Activated CD4-positive, alpha-beta T cell treated with anti-CD3 and anti-CD28 coated beads, Interleukin-2, amount 50 U/mL, for 48 hours (primary cell): ENCODE results near the gene DDX41.
"Not testable (repeated sequence)": the region's sequence is repeated elsewhere in the genome, so short reads cannot be mapped to it uniquely, and the experiment has no call there.

Source experiments
- DNase-seq, 2 experiments: peaks; one replicate each; pipeline ENCODE4 v3.0.0-alpha.2; 2020

DDX41 gene

DNA sequence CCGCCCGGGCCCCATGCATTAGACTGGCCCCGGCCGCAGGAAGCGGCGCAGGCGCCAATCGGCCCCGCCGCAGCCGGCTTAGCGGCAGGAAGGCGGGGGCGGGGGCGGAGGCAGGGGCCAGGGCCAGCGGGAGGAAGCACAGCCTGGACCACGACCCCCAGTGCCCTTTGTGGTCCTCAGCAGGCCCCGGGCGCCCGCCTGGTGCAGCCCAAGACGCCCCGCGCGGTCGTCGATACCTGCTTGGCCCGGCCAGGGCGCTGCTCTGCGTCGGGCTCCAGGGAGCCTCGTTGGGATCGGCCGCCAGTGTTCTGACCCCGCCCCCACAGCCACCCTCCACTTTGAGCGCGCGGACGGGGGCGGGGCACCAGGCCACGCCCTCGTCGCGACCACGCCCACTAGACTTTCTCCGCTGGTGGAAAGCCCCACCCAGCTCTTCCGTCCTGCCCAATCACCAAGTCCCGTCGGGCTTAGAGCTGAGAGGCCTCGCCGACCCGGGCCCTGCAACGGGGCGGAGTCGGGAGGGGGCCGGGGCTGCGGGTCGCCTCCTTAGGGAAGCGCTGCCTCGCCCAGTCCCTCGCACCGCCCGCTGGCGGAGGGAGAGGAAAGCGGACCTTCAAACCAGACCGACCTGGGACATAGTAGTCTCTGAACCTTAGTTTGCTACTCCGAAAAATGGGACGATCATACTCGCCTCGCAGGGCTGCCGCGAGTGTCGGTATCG lies 19.3 kb downstream of the DDX41 start, which contains the start of gene PDLIM7:
Gene PDLIM7, minus strand, starts transcription at position 313 of the 721 bp plus-strand sequence. CDS start 1,092 bp downstream, outside the sequence.
- peak; percentile 95 for DNase-seq

DNA sequence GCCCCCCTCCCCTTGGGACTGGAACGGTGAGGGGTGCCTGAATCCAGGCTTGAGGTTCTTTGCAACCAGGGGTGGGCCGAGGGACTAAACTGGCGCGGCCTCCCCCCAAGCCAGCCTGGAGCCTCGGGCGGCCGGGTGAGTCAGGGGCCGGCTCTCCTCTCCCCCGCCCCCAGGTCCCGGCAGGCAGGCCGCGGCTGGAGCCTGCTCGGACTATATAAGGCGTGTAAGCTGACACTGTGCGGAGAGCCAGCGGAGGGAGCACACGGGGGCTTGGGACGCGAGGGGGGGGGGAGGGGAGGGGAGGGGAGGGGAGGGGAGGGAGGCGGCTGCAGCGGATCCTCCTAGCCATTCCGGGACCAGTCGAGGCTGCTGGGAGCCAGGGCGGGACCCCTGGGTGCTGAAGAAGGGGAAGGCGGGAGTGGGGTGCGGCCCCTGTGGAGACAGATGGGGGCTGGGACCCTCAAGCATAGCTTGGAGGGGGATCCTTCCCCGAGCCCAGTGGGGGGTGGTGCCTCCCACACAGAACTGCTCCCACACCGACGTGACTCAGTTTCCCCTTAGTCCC lies 20.0 kb downstream of the DDX41 start:
- DNase-seq: peak in 1 of 2 experiments; percentile 29

- no peak for DNase-seq
These were observed 20.6 kb downstream of the DDX41 start for GRCh38 chr5:177496070-177496726.

GRCh38 chr5:177495243-177496060 lies 21.3 kb downstream of the DDX41 start:
- no peak for DNase-seq

DNA sequence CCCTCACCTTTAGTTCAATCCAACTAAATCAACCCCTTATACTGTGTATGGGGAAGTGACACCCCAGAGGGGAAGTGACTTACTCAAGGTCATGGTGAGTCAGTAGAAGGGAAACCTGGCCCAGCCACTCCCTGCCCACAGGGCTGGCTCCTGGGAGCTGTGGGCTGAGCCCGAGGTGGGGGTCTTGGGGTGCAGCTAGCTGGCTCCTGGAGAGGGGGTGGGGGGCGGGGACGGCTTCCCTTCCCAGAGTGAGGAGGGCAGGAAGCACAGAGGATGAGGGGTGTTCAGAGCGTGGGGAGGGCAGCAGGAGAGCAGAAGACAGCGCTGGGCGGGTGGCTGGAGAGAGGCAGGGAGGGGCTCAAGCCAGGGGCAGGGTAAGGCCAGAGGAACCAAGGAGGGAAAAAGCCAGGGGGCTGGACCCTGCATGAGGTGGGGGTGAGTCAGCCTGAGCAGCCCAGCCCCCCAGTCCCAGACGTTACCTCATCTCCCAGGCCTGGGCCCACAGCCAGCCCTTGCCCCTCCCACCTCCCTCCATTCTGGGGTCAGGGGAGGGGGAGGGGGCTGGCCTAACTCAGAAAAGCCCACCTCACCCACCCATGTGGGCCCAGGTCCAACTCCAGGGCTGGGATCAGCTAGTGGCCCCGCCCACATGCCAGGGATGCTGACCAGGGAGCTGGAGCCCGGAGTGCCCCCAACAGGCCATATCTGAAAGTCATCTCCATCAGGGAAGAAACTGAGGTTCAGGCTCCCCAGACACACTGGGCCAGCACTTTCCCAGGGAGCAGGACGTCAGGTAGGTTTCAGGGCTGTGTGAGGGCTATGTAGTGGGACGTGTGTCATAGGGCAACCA lies 22.2 kb downstream of the DDX41 start:
- DNase-seq: peak; percentile 36 to 46

GRCh38 chr5:177493795-177494345 lies 22.9 kb downstream of the DDX41 start:
- DNase-seq: no peak

DNA sequence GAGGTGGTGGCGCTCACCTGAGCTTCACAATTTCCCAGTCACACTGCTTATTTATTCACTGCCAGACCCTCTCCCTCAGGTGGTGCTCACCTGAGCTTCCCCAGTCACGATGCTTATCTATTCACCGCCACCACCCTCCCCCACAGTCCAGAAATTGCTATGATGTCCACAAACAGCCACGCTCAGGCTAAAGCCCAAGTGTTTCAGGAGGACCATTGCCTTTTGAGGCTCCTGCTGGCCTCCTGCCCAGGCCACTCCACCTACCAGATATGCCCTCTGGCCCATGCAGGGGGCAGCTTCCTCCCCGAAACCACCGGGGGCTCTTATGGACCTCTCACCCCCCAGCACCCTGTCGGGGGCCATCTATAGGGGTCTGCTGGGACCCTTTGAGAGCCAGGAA lies 23.9 kb downstream of the DDX41 start:
- DNase-seq: no peak

- DNase-seq: no peak
These were observed 24.6 kb downstream of the DDX41 start for GRCh38 chr5:177491983-177492746.

DNA sequence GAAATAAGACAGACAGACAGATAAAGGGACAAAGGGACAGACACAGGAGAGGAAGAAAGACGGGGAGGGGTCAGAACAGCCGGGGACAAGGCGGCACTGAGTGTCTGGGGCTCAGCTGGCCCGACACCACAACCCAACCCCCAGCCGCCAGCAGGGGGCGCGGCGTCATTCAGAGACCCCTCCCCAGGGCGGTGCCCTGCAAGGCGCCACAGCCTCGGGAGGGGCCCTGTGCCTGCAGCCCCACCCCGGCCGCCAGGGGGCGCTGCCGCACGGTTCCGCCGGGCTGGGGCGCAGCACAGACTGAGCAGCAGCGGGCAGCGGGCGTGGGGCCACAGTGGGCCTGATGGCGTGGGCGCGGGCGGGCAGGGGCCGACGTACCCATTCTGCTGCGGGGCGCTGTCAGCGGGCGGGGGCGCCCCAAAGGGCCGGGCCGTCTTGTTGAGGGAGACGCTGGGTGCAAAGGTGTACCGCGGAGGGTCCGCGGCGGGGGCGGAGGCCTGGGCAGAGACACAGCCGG lies 25.3 kb downstream of the DDX41 start:
- DNase-seq: peak; percentile 36 to 49

GRCh38 chr5:177490992-177491391 lies 25.8 kb downstream of the DDX41 start:
- DNase-seq: no peak

DNA sequence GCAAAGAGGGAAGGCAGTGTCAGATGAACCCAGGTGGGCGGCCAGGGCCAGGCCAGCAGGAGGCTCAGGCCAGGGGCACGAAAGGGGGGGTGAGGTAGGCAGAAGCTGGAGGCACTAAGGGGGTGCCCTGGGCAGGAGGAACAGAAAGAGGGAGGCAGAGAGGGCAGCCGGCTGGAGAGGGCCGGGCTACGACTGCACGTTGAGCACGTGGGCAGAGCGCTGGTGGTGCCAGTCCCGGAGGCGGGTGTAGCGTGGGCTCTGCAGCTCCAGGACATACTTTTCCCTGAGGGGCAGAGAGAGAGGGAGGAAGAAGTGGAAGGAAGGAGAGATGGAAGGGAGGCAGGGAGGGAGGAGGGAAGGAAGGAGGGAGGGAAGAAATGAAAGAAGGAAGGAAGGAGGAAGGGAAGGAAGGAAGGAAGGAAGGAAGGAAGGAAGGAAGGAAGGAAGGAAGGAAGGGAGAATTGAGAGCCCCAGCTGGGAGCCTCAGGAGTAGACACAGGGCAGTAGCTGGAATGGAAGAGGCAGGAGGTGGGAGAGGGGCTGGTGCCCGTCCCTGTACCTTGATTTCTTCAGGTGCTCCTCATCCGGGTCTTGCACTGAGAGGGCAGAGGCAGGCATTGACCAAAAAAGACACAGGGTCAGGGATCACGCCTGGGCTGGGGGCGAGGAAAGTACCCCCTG lies 26.3 kb downstream of the DDX41 start:
- no peak for DNase-seq

DNA sequence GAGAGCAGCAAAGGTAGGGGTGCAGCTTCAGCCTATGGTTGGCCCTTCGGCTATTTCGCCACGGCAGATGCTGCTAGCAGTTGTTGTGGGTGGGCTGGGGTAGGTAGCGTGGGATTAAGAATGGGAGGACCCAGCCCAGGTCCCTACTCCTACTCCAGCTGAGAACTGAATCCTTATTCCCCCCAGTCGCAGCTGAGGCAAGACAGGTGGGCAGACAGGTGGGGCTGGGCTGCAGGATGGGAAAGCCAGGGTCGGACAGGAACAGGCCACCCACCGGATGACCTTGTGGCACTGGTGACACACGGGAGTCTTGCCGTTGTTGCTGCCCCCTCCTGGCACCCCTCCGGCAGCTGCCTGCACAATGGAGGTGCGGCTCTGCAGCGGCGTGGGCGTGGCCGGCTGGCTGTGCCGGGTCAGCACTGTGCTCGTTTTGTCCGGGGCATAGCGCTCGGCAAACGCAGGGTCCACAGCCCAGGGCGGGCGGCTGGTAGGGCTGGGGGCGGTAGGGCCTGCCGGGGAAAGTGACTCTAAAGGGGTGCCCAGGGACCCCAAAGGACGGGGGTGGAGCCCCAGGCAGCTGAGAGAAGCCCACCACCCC lies 27.5 kb downstream of the DDX41 start:
- no peak for DNase-seq

DNA sequence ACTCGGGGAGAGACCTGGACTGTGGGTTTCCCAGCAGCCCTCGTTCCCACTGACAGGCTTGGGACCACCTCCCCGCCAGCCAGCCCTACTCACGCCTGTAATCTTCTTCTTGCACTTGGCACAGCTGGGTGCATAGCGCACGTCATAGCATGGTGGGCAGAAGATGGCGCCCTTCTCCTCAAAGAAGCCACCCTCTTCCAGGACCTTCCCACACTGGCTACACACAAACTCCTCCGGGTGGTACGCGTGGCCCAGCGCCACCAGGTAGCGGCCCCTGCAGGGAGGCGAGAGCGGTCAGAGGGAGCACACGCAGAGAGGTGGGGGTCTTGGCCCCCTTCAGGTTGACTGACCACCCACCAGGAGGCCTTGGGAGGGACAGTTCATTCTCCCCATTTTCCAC lies 28.8 kb downstream of the DDX41 start:
- DNase-seq: no peak

DNA sequence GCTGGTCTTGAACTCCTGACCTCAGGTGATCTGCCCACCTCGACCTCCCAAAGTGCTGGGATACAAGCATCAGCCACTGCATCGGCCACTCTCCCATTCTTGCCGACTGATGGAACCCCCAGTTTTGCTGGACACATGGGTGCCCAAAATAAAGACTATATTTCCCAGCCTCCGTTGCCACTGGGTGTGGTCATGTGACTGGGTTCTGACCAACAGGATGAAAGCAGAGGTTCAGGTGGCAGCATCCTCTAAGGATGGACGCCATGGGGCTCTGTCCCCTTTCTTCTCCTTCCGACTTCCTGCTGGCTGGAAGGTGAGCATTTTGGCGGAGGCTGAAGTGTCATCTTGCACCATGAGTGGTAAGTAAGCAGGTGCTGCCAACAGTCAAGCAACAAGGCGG lies 29.6 kb downstream of the DDX41 start:
- no peak for DNase-seq

DNA sequence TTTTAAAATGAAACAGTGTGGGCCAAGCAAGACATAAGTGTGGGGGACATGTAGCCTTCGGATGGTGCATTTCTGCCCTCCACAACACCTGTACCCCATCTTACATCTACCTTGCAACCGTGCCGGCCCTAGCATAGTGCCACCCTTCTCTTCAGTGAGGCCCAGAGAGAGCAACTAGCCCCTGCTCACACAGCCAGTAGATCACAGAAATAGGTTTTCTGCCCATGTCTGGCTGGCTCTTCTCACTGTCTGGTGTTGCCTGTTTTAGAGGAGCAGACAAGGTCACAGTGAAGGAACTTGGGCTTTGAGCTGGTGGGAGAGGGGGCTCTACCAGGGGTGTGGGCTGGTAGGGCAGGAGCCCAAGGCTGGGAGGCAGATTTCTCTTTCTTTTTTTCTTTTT lies 30.5 kb downstream of the DDX41 start:
- no peak for DNase-seq

DNA sequence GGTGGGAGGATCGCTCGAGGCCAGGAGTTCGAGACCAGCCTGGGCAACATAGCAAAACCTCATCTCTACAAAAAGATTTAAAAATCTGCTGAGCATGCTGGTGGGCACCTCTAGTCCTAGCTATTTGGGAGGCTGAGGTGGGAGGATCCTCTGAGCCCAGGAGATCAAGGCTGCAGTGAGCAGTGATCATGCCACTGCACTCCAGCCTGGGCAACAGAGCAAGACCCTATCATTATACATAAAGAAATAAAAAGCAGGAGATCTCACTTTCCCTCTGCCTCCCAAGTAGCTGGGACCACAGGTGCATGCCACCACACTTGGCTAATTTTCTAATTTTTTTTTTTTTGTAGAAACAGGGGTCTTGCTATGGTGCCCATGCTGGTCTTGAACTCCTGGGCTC lies 31.0 kb downstream of the DDX41 start:
- DNase-seq: not testable (repeated sequence)

- DNase-seq: no peak
These were observed 31.7 kb downstream of the DDX41 start for GRCh38 chr5:177484902-177485549.

DNA sequence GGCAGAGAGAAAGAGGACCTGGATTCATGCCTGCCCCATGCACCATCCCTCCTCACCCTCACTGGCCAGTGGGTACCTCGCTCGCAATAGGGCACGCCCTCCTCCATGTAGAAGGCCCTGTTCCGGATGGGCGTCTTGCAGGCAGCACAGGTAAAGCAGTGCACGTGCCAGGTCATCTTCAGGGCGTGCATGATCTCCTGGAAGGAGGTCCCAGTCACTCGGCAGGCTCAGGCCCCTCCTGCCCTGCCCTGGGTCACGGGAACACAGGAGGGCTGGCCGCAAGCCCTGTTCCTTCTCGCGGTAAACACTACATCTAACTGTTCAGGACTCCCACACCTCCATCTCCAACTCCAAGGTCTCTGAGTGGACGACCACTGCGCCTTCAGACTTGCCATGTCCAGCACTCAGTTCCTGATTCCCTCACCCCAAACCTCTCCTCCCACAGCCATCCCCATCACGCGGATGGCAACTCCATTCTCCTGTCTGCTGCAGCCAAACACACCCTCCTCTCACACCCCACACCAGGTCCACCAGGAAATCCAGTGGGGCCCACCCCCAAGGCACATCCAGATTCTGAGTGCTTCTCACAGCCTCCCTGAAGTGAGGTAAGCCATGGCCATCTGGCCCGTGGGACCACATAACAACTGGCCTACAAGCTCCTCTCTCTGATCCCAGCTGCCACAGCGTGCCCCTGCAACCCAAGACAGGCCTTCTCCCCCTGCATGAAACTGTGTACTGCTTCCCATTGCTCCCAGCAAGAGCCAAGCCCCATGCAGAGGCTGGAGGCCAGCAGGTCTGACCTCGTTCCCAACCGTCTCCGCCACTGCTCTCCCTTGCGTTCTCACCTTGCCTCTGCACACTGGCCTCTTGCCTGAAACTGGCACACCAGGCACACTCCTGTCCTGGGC lies 32.5 kb downstream of the DDX41 start:
- DNase-seq: no peak
